ENCODE results near the gene GMEB1. TPM values are rescaled to one million over a fixed set of nuclear protein-coding genes. Genes with fewer than 3 reads are reported as not detected.
"Not testable (repeated sequence)": the region's sequence is repeated elsewhere in the genome, so short reads cannot be mapped to it uniquely, and the experiment has no call there.

Gene GMEB1
- polyA plus RNA-seq, 1 donor (not counting 4 experiments of a cell fraction or from before 2014, with no cell fraction given) = 6.0 TPM

GRCh38 chr1:28682840-28683239, 14.3 kb downstream of the GMEB1 start:
- Histone ChIP-seq H2AFZ (ENCODE audit: control insufficient read depth, low read length) (no peak overlapping the region), H3K4me2 (ENCODE audit: control insufficient read depth, extremely low read depth, insufficient read depth, low read depth, low read length) (no peak overlapping the region), H3K27ac (ENCODE audit: control insufficient read depth, insufficient read depth, low read length) (no peak overlapping the region), H3K9me3 (ENCODE audit: control insufficient read depth, low read depth, low read length) (no peaks in the 10 kb centered on the region), H3K36me3 (ENCODE audit: control insufficient read depth in 2 of 2, extremely low read depth in 1 of 2, insufficient read depth in 2 of 2, low read length in 2 of 2) (no peaks in the 10 kb centered on the region), H3K9me1 (ENCODE audit: control insufficient read depth, extremely low read depth, insufficient read depth, low read length) (no peaks in the 10 kb centered on the region), H3K79me2 (ENCODE audit: control insufficient read depth, insufficient read depth, low read length) (no peaks in the 10 kb centered on the region), H3K27me3 (ENCODE audit: control insufficient read depth, extremely low read depth, insufficient read depth, low read length) (no peaks in the 10 kb centered on the region), H3K9ac (ENCODE audit: control insufficient read depth, extremely low read depth, insufficient read depth, low read length) (no peak overlapping the region), H4K20me1 (ENCODE audit: control insufficient read depth, extremely low read depth, insufficient read depth, low read length) (no peaks in the 10 kb centered on the region), H3K4me3 (ENCODE audit: control insufficient read depth in 2 of 3, extremely low read depth in 1 of 3, insufficient read depth in 2 of 3, low read depth in 1 of 3, low read length in 3 of 3) (no peak overlapping the region), H3K4me1 (ENCODE audit: control insufficient read depth, extremely low read depth, insufficient read depth, low read length) (peaks cover 7% of the 10 kb centered on the region)
- TF ChIP-seq EZH2 (IDR thresholded peaks at IDR 0.05; ENCODE audit: low read length) (no peak), CTCF (optimal IDR thresholded peaks at IDR 0.05 in 1 of 3, IDR thresholded peaks at IDR 0.05 in 1 of 3, conservative IDR thresholded peaks at IDR 0.05 in 1 of 3; ENCODE audit: extremely low read depth in 1 of 3, insufficient read depth in 2 of 3, low read length in 3 of 3) (no peak)
- dilution Hi-C loops (cut with MboI; ENCODE audit: extremely low pct_ligation_motif_present, low sequenced_read_pairs) = no loop called here
- FAIRE-seq (peak; percentile 75), DNase-seq (ENCODE audit: low read depth, low spot score) (no peak)

DNA sequence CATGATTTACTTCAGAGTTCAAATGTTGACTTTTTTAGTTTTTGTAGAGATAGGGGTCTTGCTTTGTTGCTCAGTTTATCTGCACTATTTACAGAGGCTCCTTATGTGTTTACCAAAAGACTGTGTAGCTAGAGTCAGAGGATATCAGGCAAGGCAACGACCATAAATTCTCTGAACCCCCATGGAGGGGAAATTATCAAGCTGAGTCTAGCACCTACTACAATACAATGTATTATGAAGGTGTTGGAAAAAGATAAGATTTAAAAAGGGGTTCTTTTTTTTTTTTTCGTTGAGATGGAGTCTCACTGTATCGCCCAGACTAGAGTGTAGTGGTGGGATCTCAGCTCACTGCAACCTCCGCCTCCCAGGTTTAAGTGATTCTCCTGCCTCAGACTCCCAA, 16.4 kb downstream of the GMEB1 start:
- TF ChIP-seq CTCF (optimal IDR thresholded peaks at IDR 0.05 in 1 of 3, IDR thresholded peaks at IDR 0.05 in 1 of 3, conservative IDR thresholded peaks at IDR 0.05 in 1 of 3; ENCODE audit: extremely low read depth in 1 of 3, insufficient read depth in 2 of 3, low read length in 3 of 3) (no peak), EZH2 (IDR thresholded peaks at IDR 0.05; ENCODE audit: low read length) (no peak)
- Histone ChIP-seq H3K4me1 (ENCODE audit: control insufficient read depth, extremely low read depth, insufficient read depth, low read length) (peaks cover 7% of the 10 kb centered on the region), H3K36me3 (ENCODE audit: control insufficient read depth in 2 of 2, extremely low read depth in 1 of 2, insufficient read depth in 2 of 2, low read length in 2 of 2) (no peaks in the 10 kb centered on the region), H3K27me3 (ENCODE audit: control insufficient read depth, extremely low read depth, insufficient read depth, low read length) (no peaks in the 10 kb centered on the region), H3K27ac (ENCODE audit: control insufficient read depth, insufficient read depth, low read length) (no peak overlapping the region), H3K9me1 (ENCODE audit: control insufficient read depth, extremely low read depth, insufficient read depth, low read length) (no peaks in the 10 kb centered on the region), H4K20me1 (ENCODE audit: control insufficient read depth, extremely low read depth, insufficient read depth, low read length) (no peaks in the 10 kb centered on the region), H3K4me3 (ENCODE audit: control insufficient read depth in 2 of 3, extremely low read depth in 1 of 3, insufficient read depth in 2 of 3, low read depth in 1 of 3, low read length in 3 of 3) (no peak overlapping the region), H3K4me2 (ENCODE audit: control insufficient read depth, extremely low read depth, insufficient read depth, low read depth, low read length) (no peak overlapping the region), H3K79me2 (ENCODE audit: control insufficient read depth, insufficient read depth, low read length) (no peaks in the 10 kb centered on the region), H3K9ac (ENCODE audit: control insufficient read depth, extremely low read depth, insufficient read depth, low read length) (no peak overlapping the region), H2AFZ (ENCODE audit: control insufficient read depth, low read length) (no peak overlapping the region), H3K9me3 (ENCODE audit: control insufficient read depth, low read depth, low read length) (no peaks in the 10 kb centered on the region)
- FAIRE-seq (no peak), DNase-seq (ENCODE audit: low read depth, low spot score) (no peak)
- dilution Hi-C loops (cut with MboI; ENCODE audit: extremely low pct_ligation_motif_present, low sequenced_read_pairs) = no loop called here

GRCh38 chr1:28691627-28692026, 23.0 kb downstream of the GMEB1 start:
- H3K27ac ChIP-seq (ENCODE audit: control insufficient read depth, insufficient read depth, low read length); FAIRE-seq; H3K9ac ChIP-seq (ENCODE audit: control insufficient read depth, extremely low read depth, insufficient read depth, low read length); H3K79me2 ChIP-seq (ENCODE audit: control insufficient read depth, insufficient read depth, low read length); H3K4me1 ChIP-seq (ENCODE audit: control insufficient read depth, extremely low read depth, insufficient read depth, low read length); H3K4me2 ChIP-seq (ENCODE audit: control insufficient read depth, extremely low read depth, insufficient read depth, low read depth, low read length); H3K9me1 ChIP-seq (ENCODE audit: control insufficient read depth, extremely low read depth, insufficient read depth, low read length); H2AFZ ChIP-seq (ENCODE audit: control insufficient read depth, low read length); H3K27me3 ChIP-seq (ENCODE audit: control insufficient read depth, extremely low read depth, insufficient read depth, low read length); dilution Hi-C loops (cut with MboI; ENCODE audit: extremely low pct_ligation_motif_present, low sequenced_read_pairs); H3K4me3 ChIP-seq (ENCODE audit: control insufficient read depth in 2 of 3, extremely low read depth in 1 of 3, insufficient read depth in 2 of 3, low read depth in 1 of 3, low read length in 3 of 3); H3K9me3 ChIP-seq (ENCODE audit: control insufficient read depth, low read depth, low read length); H4K20me1 ChIP-seq (ENCODE audit: control insufficient read depth, extremely low read depth, insufficient read depth, low read length); H3K36me3 ChIP-seq (ENCODE audit: control insufficient read depth in 2 of 2, extremely low read depth in 1 of 2, insufficient read depth in 2 of 2, low read length in 2 of 2); DNase-seq (ENCODE audit: low read depth, low spot score): not testable (repeated sequence)
